ELF-1 (cell line): ENCODE results near the gene MYCL.

Experiments used
- DNase-seq: peaks from one replicate; pipeline ENCODE4 v3.0.0-alpha.2; 2016; ENCODE audit warnings: low read depth, low spot score

The MYCL gene

DNA sequence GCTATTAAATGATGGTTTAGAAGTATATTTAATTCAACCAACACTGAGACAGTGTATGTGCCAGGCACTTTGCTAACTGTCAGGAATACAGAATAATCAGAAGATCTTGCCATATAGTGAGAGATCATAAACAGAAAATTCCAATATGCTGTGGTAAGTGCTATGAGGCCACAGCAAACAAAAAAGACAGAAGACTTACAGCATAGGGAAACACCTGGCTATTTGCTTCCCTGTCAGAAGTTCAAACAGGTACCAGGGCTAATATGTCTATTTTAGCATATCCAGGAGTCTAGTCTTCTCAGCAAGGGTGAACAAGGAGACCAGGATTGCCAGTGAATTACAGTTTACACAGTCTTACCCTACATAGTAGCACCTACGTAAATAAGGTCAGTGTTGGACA, 48.8 kb downstream of the MYCL start:
- no peak for DNase-seq

DNA sequence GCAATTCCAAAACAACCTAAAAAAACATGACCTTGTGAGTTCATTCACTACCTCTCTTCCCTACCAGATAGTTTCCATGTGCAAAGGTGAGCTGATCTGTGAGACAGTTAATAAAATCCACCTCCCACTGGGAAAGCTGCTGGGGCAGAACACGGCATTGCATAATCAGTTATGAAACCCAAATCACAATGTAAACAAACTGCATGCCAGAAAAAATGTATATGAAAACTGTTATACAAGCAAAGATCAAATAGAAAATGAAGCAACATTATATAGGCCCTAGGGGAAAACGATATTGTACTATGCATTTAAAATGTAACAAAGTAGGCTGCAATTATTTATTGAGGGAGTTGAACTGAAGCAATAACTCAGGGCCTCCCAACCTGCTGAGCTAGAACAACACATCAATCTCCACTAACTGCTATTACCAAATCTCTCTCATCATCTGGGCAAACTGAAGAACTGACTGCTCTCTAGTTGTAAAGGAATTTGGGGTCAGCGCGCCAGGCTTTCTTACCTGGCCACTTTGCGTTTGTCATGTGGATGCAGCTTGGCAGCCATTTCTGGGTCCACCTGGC, 49.4 kb downstream of the MYCL start:
- DNase-seq = no peak

DNA sequence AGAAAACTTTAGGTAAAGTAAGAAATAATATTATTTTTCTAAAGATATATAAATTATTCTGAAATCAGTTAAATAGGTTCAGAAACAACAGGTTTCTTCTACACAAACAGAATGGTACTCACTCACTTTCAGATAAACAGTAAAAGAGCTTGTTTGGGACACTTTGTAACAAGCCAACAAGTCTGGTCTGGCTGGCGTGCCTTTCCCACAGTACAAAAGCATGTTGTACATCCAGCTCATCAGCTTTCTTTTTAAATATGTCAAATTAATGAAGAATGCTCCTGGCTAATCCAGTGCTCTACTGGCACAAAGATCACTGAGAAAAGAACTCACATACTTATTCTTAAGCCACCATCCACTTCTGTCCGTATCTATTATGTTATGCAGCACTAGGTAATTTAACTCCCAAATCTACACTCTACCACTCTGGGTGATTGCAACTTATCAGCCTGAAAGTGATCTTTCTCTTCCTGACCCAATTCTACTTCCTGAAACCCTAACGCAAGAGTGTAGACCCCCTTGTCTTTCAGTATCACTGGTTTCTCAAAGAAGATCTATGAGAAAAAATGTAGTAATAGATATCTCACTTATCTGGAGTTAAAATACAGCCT, 51.0 kb downstream of the MYCL start:
- no peak for DNase-seq

DNA sequence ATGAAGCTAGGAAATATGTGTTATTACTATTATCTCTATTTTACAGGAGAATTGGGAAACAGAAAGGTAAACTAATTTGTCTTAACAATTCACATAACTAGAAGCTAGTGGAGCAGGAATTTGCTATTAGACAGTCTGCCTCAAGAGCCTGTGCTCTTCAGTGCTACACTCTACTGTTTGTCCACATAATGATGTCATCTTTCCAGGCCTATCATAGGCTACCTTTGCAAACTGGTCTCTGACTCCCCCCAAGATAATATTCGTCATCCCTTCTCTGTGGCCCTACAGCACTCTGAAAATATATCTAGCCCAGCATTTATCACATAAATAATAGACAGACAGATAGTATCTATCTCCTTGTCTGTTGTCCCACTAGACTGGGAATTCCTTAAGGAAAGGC, 52.5 kb downstream of the MYCL start:
- no peak for DNase-seq

DNA sequence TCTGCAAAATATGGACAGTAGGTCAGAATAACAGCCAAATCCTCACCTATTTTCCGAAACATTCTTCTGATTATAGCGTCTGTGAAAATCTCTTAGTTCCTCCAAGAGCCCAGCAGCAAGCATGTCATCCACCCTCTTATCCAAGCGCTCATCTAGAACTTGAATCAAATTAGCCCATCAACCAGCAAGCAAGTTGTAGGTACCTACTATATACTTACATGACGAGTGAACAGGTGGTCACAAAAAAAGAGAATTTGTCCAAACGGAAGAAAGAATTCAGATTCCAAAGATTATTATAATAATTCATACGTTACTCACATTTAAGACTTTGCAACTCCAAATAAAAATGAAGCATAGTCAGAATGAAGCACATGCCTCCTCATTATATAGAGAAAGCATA, 53.8 kb downstream of the MYCL start:
- DNase-seq = no peak

DNA sequence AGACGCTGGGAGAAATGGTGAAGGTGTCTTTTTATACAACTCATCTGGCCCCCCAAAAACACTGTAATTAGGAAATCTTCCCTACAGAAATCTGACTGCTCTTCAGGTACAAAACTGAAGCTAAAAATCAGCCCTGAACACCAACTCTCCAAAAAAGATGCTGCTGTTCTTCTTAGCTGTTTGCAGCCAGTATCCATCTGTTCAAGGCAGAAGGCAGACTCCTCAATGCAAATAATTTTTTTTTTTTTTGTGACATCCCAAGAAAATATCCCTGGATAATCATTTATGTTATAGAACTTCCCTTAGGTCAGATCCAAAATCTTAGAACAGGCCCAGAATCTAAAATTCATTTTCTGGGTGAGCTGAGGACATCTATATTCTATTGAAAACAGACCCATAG, 54.9 kb downstream of the MYCL start:
- no peak for DNase-seq

DNA sequence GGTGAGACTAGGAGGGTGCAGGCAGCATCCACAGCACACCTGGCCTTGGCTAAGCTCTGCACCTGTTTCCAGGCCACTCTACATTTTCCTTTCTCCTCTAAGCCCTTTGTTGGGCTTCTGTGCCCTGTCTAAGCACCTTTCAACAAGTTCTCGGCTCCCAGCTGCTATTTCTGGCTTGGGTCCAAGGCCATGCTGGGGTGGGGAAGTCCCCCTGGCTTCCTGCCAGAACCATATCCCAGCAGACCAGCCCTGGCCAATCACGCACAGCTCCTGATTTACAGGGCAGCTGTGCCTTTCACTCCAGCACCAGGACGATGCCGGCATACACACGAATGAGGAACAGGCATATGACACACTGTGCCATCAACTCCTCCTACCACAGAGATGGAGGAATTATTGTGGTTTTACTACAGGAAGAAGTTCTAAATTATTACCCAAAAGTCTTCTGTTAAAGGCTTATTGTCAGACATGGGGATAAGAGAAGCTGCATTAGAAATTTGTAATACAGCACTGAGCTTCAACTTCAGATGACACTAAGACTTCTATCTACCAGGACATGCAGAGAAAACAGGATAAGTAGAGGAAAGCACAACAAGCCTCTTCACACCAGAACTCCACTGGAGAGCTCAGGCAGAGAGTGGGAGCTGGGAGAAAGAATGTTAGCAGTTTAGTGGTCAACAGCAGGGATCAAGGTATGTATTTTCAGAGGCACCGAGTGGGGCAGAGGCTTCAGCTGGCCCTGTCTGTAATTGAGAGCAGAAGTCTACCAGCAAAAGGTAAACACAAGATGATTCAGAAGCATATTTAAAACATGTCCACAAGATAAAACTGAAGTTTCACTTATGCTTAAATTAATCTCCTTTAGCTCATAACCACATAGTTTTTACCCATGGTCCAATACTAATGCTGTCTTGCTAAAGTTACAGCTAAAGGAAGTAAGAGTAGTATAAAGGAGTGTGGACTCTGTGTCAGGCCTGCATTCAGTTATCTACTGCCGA, 55.8 kb downstream of the MYCL start:
- DNase-seq = no peak
